Astrocyte (in vitro differentiated cells and primary cell): Measurements from ENCODE around the gene UBE2QL1. TPM values are rescaled to one million over a fixed set of nuclear protein-coding genes. Genes with fewer than 3 reads are reported as not detected.

Source experiments
- DNase-seq: peaks from one replicate; pipeline ENCODE4 v3.0.0-alpha.2; 2010; ENCODE audit warnings: low read depth
- FAIRE-seq: peaks from 2 replicates; lab custom pipeline; 2011; peaks lifted over from hg19 to GRCh38; lab: Jason Lieb, UNC
- H2AFZ ChIP-seq: 2 replicates; pipeline ENCODE4 v1.6.0; 2012; ENCODE audit warnings: low read depth, low read length, inconsistent platforms
- H3K27ac ChIP-seq: 2 replicates; pipeline ENCODE4 v1.5.1; 2011; ENCODE audit warnings: low read depth, low read length, inconsistent platforms
- H3K27me3 ChIP-seq: 2 replicates; pipeline ENCODE4 v1.6.0; 2011; ENCODE audit warnings: low read length, inconsistent platforms; ENCODE audit not compliant: insufficient read depth
- H3K36me3 ChIP-seq: 2 replicates; pipeline ENCODE4 v1.5.1; 2011; ENCODE audit warnings: low read length, inconsistent platforms; ENCODE audit not compliant: insufficient read depth
- H3K4me1 ChIP-seq: 2 replicates; pipeline ENCODE4 v1.5.1; 2011; ENCODE audit warnings: low read length, inconsistent platforms; ENCODE audit not compliant: insufficient read depth
- H3K4me2 ChIP-seq: 2 replicates; pipeline ENCODE4 v1.6.0; 2012; ENCODE audit warnings: low read length, inconsistent platforms
- H3K4me3 ChIP-seq: 2 replicates; pipeline ENCODE4 v1.5.1; 2011; ENCODE audit warnings: low read depth, mild to moderate bottlenecking, low read length, inconsistent platforms; ENCODE audit not compliant: insufficient read depth
- H3K79me2 ChIP-seq: 2 replicates; pipeline ENCODE4 v1.6.0; 2012; ENCODE audit warnings: mild to moderate bottlenecking, low read length, inconsistent platforms; ENCODE audit not compliant: insufficient read depth
- H3K9ac ChIP-seq: 2 replicates; pipeline ENCODE4 v1.6.0; 2012; ENCODE audit warnings: mild to moderate bottlenecking, low read length, inconsistent platforms
- H3K9me3 ChIP-seq: 2 replicates; pipeline ENCODE4 v1.5.1; 2012; ENCODE audit warnings: low read depth, mild to moderate bottlenecking, low read length, inconsistent platforms; ENCODE audit not compliant: insufficient read depth
- H4K20me1 ChIP-seq: 2 replicates; pipeline ENCODE4 v1.6.0; 2012; ENCODE audit warnings: low read length, inconsistent platforms; ENCODE audit not compliant: insufficient read depth
- H3K27ac Mint-ChIP-seq: one replicate; pipeline ENCODE4 v1.8.0; 2021; ENCODE audit warnings: mild to moderate bottlenecking, mixed read lengths; ENCODE audit not compliant: unreplicated experiment
- H3K27me3 Mint-ChIP-seq: one replicate; pipeline ENCODE4 v1.8.0; 2021; ENCODE audit warnings: low read depth, mixed read lengths; ENCODE audit not compliant: unreplicated experiment
- H3K36me3 Mint-ChIP-seq: one replicate; pipeline ENCODE4 v1.8.0; 2021; ENCODE audit warnings: low read depth, mixed read lengths; ENCODE audit not compliant: unreplicated experiment
- H3K4me1 Mint-ChIP-seq: one replicate; pipeline ENCODE4 v1.8.0; 2021; ENCODE audit warnings: low read depth, mixed read lengths; ENCODE audit not compliant: unreplicated experiment
- H3K4me3 Mint-ChIP-seq: one replicate; pipeline ENCODE4 v1.8.0; 2021; ENCODE audit warnings: mild to moderate bottlenecking, moderate library complexity, mixed read lengths; ENCODE audit not compliant: unreplicated experiment
- H3K9me3 Mint-ChIP-seq: one replicate; pipeline ENCODE4 v1.8.0; 2021; ENCODE audit warnings: mild to moderate bottlenecking, mixed read lengths; ENCODE audit not compliant: unreplicated experiment
- CTCF ChIP-seq: IDR thresholded peaks from 2 replicates; pipeline ENCODE4 v1.5.1; 2011; ENCODE audit warnings: low read depth, mild to moderate bottlenecking, inconsistent platforms, low read length, moderate library complexity; ENCODE audit not compliant: insufficient read depth
- EZH2 ChIP-seq: IDR thresholded peaks from 2 replicates; pipeline ENCODE4 v1.6.1; 2012; ENCODE audit warnings: mild to moderate bottlenecking, low read length, inconsistent platforms; ENCODE audit not compliant: insufficient read depth
- total RNA-seq: library from RNA; stranded (reverse); gene quantifications from 2 replicates; pipeline ENCODE4 v1.2.1, GENCODE V29; 2021

The UBE2QL1 gene
- total RNA-seq, 1 donor from 2014 or later = 0.50 TPM

GRCh38 chr5:6495433-6496206 is 47.0 kb downstream of the UBE2QL1 start:
- Histone ChIP-seq H4K20me1 (no peaks in the 10 kb centered on the region), H2AFZ (no peak overlapping the region), H3K4me1 (no peaks in the 10 kb centered on the region), H3K4me3 (no peak overlapping the region), H3K36me3 (no peaks in the 10 kb centered on the region), H3K9ac (no peak overlapping the region), H3K9me3 (no peaks in the 10 kb centered on the region), H3K79me2 (no peaks in the 10 kb centered on the region), H3K27me3 (no peaks in the 10 kb centered on the region), H3K4me2 (no peak overlapping the region), H3K27ac (no peak overlapping the region)
- H3K36me3 Mint-ChIP-seq = no peaks in the 10 kb centered on the region
- H3K9me3 Mint-ChIP-seq = no peaks in the 10 kb centered on the region
- H3K27ac Mint-ChIP-seq = no peak overlapping the region
- TF ChIP-seq CTCF = no peak
- TF ChIP-seq EZH2 = no peak
- peaks cover 36% of the 10 kb centered on the region for H3K27me3 Mint-ChIP-seq
- H3K4me1 Mint-ChIP-seq = peaks cover 9% of the 10 kb centered on the region
- no peak for DNase-seq
- H3K4me3 Mint-ChIP-seq = no peak overlapping the region
- FAIRE-seq = no peak

- DNase-seq (no peak), FAIRE-seq (no peak)
- Mint-ChIP-seq H3K36me3 (no peaks in the 10 kb centered on the region), H3K27ac (no peak overlapping the region), H3K9me3 (no peaks in the 10 kb centered on the region), H3K4me1 (peaks cover 9% of the 10 kb centered on the region), H3K4me3 (no peak overlapping the region), H3K27me3 (peaks cover 31% of the 10 kb centered on the region)
- Histone ChIP-seq H3K79me2 (no peaks in the 10 kb centered on the region), H3K36me3 (no peaks in the 10 kb centered on the region), H3K27me3 (no peaks in the 10 kb centered on the region), H4K20me1 (no peaks in the 10 kb centered on the region), H3K4me3 (no peak overlapping the region), H3K4me1 (no peaks in the 10 kb centered on the region), H3K4me2 (no peak overlapping the region), H3K9ac (no peak overlapping the region), H3K27ac (no peak overlapping the region), H2AFZ (no peak overlapping the region), H3K9me3 (no peaks in the 10 kb centered on the region)
- TF ChIP-seq EZH2 (no peak), CTCF (no peak)
Measured at GRCh38 chr5:6496207-6496584, 47.5 kb downstream of the UBE2QL1 start.

- H2AFZ ChIP-seq = no peak overlapping the region
- no peak for TF ChIP-seq EZH2
- no peak for TF ChIP-seq CTCF
- H3K79me2 ChIP-seq = no peaks in the 10 kb centered on the region
- Mint-ChIP-seq H3K4me1 (peaks cover 9% of the 10 kb centered on the region), H3K4me3 (no peak overlapping the region), H3K27ac (no peak overlapping the region), H3K27me3 (peaks cover 27% of the 10 kb centered on the region), H3K9me3 (no peaks in the 10 kb centered on the region), H3K36me3 (no peaks in the 10 kb centered on the region)
- no peaks in the 10 kb centered on the region for H3K27me3 ChIP-seq
- H3K4me1 ChIP-seq = no peaks in the 10 kb centered on the region
- H3K4me3 ChIP-seq = no peak overlapping the region
- DNase-seq (no peak), FAIRE-seq (no peak)
- H3K36me3 ChIP-seq = no peaks in the 10 kb centered on the region
- H3K4me2 ChIP-seq = no peak overlapping the region
- no peaks in the 10 kb centered on the region for H3K9me3 ChIP-seq
- H3K9ac ChIP-seq = no peak overlapping the region
- no peaks in the 10 kb centered on the region for H4K20me1 ChIP-seq
- H3K27ac ChIP-seq = no peak overlapping the region
Measured at GRCh38 chr5:6496636-6497035, 48.0 kb downstream of the UBE2QL1 start.
